ENCODE results near the gene CD52. TPM values are rescaled to one million over a fixed set of nuclear protein-coding genes. Genes with fewer than 3 reads are reported as not detected.

Gene CD52
- total and polyA plus RNA-seq, 2 of the 13 experiments (the other 11 are each of a cell fraction or from before 2014, with no cell fraction given): 0.32 TPM; not detected in 1

- TF ChIP-seq, protein P1, sequence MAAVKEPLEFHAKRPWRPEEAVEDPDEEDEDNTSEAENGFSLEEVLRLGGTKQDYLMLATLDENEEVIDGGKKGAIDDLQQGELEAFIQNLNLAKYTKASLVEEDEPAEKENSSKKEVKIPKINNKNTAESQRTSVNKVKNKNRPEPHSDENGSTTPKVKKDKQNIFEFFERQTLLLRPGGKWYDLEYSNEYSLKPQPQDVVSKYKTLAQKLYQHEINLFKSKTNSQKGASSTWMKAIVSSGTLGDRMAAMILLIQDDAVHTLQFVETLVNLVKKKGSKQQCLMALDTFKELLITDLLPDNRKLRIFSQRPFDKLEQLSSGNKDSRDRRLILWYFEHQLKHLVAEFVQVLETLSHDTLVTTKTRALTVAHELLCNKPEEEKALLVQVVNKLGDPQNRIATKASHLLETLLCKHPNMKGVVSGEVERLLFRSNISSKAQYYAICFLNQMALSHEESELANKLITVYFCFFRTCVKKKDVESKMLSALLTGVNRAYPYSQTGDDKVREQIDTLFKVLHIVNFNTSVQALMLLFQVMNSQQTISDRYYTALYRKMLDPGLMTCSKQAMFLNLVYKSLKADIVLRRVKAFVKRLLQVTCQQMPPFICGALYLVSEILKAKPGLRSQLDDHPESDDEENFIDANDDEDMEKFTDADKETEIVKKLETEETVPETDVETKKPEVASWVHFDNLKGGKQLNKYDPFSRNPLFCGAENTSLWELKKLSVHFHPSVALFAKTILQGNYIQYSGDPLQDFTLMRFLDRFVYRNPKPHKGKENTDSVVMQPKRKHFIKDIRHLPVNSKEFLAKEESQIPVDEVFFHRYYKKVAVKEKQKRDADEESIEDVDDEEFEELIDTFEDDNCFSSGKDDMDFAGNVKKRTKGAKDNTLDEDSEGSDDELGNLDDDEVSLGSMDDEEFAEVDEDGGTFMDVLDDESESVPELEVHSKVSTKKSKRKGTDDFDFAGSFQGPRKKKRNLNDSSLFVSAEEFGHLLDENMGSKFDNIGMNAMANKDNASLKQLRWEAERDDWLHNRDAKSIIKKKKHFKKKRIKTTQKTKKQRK (IDR thresholded peaks at IDR 0.05; ENCODE audit: low read length): no peak
- TF ChIP-seq ZNF607 (CRISPR knock-in tag; IDR thresholded peaks at IDR 0.05; ENCODE audit: borderline replicate concordance) (no peak), SPEN (CRISPR knock-in tag; IDR thresholded peaks at IDR 0.05; ENCODE audit: low read depth) (peak; percentile 52), TSC22D2 (CRISPR knock-in tag; IDR thresholded peaks at IDR 0.05; ENCODE audit: borderline replicate concordance) (no peak), TMF1 (CRISPR knock-in tag; IDR thresholded peaks at IDR 0.05; ENCODE audit: low read depth) (no peak), ZNF768 (CRISPR knock-in tag; IDR thresholded peaks at IDR 0.05) (no peak), SSRP1 (CRISPR knock-in tag; IDR thresholded peaks at IDR 0.05) (no peak), KLF13 (CRISPR knock-in tag; IDR thresholded peaks at IDR 0.05) (no peak), EED (CRISPR knock-in tag; IDR thresholded peaks at IDR 0.05) (no peak), GPBP1L1 (CRISPR knock-in tag; IDR thresholded peaks at IDR 0.05) (no peak), U2AF2 (IDR thresholded peaks at IDR 0.05; ENCODE audit: low read depth, low read length) (no peak), HES4 (CRISPR knock-in tag; IDR thresholded peaks at IDR 0.05; ENCODE audit: borderline replicate concordance) (no peak), HMGXB4 (CRISPR knock-in tag; IDR thresholded peaks at IDR 0.05; ENCODE audit: borderline replicate concordance in 1 of 2, low read depth in 1 of 2) (0 out of 4 replicates have a peak, but pooled peaks of 1 of the 2 experiments have one; percentile 37), ZBTB38 (CRISPR knock-in tag; IDR thresholded peaks at IDR 0.05) (peak; percentile 57; the same call in 1 of the 2 replicates), SNAPC2 (CRISPR knock-in tag; IDR thresholded peaks at IDR 0.05) (no peak)
- TF ChIP-seq, protein P2, sequence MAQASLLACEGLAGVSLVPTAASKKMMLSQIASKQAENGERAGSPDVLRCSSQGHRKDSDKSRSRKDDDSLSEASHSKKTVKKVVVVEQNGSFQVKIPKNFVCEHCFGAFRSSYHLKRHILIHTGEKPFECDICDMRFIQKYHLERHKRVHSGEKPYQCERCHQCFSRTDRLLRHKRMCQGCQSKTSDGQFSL (CRISPR knock-in tag; IDR thresholded peaks at IDR 0.05): no peak
- TF ChIP-seq, protein P3, sequence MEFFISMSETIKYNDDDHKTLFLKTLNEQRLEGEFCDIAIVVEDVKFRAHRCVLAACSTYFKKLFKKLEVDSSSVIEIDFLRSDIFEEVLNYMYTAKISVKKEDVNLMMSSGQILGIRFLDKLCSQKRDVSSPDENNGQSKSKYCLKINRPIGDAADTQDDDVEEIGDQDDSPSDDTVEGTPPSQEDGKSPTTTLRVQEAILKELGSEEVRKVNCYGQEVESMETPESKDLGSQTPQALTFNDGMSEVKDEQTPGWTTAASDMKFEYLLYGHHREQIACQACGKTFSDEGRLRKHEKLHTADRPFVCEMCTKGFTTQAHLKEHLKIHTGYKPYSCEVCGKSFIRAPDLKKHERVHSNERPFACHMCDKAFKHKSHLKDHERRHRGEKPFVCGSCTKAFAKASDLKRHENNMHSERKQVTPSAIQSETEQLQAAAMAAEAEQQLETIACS (CRISPR knock-in tag; IDR thresholded peaks at IDR 0.05): no peak
- TF ChIP-seq, protein P4, sequence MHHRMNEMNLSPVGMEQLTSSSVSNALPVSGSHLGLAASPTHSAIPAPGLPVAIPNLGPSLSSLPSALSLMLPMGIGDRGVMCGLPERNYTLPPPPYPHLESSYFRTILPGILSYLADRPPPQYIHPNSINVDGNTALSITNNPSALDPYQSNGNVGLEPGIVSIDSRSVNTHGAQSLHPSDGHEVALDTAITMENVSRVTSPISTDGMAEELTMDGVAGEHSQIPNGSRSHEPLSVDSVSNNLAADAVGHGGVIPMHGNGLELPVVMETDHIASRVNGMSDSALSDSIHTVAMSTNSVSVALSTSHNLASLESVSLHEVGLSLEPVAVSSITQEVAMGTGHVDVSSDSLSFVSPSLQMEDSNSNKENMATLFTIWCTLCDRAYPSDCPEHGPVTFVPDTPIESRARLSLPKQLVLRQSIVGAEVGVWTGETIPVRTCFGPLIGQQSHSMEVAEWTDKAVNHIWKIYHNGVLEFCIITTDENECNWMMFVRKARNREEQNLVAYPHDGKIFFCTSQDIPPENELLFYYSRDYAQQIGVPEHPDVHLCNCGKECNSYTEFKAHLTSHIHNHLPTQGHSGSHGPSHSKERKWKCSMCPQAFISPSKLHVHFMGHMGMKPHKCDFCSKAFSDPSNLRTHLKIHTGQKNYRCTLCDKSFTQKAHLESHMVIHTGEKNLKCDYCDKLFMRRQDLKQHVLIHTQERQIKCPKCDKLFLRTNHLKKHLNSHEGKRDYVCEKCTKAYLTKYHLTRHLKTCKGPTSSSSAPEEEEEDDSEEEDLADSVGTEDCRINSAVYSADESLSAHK (CRISPR knock-in tag; IDR thresholded peaks at IDR 0.05; ENCODE audit: borderline replicate concordance): no peak
Observed at GRCh38 chr1:26321315-26322041, 3.7 kb downstream of the CD52 start (continued).

Data from HepG2 (cell line).